ENCODE measurements around the gene GGPS1.
"Not testable (repeated sequence)": the region's sequence is repeated elsewhere in the genome, so short reads cannot be mapped to it uniquely, and the experiment has no call there.

GGPS1 gene

DNA sequence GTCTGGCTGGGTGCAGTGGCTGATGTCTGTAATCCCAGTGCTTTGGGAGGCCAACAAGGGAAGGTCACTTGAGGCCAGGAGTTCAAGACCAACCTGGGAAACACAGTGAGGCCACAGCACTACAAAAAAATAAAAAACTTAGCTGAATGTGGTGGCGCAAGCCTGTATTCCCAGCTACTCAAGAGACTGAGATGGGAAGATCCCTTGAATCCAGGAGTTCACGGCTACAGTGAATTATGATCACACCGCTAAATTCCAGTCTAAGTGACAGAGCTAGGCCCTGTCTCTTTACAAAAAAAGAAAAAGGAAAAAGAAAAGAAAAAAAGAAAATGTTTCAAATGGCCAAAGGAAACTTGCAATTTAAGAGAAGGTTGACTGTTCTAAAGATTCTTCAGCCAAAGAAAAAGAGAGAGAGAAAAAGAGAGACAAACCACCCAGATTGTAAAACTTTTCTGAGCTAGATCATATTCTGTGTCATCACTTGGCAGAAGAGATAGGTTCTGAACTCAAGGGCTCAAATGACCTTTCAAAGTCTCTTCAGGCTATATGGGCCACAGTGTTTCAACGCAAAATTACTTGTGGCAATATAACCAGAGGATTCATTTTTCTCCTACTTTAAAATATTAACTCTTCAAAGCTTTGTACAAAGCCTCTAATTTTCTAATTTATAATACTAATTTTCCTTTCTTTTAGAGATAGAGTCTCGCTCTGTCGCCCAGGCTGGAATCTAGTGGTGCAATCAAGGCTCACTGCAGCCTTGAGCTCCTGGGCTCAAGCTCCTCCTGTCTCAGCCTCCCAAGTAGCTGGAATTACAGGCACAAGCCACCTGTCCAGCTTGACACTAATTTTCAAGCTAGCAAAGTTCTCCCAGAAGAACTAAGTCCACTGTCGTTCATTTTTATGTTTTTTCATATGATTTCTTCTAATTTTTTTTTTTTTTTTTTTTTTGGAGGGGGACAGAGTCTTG lies 20.9 kb upstream of the GGPS1 start:
- no peak for DNase-seq

DNA sequence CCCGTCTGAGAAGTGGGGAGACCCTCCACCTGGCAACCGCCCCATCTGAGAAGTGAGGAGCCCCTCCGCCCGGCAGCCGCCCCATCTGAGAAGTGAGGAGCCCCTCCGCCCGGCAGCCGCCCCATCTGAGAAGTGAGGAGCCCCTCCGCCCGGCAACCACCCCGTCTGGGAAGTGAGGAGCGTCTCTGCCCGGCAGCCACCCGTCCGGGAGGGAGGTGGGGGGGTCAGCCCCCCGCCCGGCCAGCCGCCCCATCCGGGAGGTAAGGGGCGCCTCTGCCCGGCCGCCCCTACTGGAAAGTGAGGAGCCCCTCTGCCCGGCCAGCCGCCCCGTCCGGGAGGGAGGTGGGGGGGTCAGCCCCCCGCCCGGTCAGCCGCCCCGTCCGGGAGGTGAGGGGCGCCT lies 19.2 kb upstream of the GGPS1 start:
- DNase-seq, result not testable (repeated sequence)

DNA sequence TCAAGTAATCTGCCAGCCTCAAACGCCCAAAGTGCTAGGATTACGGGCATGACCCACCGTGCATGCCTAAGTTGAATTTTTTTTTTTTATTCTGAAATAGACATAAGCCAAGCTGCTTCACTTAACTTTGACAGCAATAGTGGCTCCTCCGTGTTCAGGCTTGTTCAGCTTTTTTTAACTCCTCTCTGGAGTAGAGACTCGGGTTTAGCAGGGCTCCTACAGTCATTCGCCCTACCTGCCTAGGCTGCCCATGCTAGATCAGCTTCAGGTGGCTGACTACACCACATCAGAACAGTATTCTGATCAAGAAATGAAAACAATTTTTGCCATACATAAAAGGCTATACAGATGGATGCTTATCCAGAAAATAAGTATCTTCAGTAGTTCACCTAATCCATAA lies 15.1 kb upstream of the GGPS1 start:
- DNase-seq, result no peak

DNA sequence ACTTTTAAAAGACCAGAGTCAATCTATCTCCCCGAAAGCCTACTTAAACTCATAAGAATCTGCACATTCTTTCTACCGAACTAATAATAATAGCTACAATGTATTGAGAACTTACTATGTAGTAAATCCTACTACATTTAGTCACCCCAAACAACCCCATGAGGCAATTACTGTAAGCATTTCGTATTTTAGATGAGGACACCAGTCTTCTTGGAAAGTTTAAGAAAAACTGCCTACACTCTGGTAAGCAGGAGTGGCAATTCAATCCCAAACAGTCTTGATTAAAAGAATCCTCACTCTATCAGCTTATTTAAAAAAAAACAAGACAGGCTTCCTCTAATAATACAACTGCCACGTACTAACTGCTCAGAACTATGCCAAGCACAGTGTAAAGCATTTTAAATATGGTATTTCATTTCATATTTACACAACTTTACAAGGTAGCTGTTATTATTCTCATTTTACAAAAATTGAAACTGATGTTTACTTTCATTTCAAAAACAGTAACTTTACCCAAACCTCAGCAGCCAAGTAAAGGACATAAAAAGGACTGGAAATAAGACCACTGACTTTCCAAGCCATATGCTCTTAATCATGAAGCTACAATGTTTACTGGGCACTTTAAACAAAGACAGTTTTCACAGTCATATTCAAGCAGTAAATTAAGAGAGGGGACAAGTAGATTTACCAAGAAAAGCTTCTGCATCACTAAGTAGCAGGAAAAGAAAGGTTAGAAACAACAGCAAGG lies 14.3 kb upstream of the GGPS1 start:
- no peak for DNase-seq

DNA sequence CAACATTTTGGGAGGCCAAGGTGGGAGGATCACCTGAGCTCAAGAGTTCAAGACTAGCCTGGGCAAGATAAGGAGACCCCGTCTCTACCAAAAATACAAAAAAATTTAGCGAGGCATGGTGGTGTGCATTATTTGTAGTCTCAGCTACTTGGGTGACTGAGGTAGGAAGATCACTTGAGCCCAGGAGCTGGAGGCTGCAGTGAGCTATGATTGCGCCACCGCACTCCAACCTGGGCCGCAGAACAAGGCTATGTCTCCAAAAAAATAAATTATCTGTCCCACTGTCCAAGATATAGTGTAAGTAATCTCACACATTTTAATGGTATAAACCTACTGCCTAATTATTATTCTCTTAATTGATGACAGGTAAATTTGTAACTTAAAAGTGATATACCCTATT lies 13.2 kb upstream of the GGPS1 start:
- no peak for DNase-seq

DNA sequence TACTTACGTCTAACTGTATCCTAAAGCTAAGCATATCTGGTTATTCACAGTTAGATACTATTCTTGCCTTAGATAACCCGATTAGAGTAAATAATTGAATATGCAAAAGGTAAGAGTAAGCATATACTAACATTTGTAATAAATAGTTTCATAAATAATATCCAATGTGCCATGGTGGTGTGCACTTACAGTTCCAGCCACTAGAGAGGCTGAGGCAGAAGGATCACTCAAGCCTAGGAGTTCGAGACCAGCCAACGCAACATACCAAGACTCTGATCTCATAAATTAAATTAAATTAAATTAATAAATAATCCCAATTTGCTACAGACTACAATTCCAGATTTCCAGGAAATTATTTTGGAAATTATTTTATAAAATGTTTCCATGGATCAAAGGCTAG lies 12.6 kb upstream of the GGPS1 start:
- DNase-seq, result no peak

DNA sequence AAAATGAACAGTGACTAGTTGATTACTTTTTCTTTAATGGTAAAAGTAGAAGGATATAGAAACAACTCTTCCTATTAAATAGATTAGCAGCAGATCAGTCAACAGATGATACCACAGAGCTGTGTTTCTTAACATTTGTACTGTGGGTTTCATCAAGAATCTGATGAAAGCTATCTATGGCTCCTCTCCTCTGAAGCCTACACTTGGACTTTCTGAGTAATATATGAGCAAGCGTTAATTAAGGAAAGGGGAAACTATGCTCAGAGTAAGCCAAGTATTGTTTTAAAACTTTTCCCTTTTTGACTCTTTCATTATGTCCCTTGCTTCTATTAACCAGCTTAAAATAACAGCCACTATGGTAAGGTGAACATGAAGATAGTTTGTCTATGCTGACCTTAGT lies 11.2 kb upstream of the GGPS1 start:
- DNase-seq, result no peak

DNA sequence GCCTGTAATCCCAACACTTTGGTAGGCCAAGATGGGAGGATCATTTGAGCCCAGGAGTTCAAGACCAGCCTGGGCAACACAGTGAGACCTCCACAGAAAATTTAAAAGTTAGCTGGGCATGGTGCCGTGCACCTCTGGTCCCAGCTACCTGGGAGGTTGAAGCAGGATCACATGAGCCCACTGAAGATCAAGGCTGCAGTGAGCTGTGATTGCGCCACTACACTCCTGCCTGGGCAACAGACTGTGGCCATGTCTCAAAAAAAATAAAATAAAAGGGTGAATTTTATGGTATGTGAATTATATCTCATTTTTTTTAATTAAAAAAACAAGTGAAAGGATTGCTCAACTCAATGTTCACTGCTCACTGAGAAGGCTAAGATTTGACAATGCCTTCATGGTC lies 9.1 kb upstream of the GGPS1 start:
- no peak for DNase-seq

DNA sequence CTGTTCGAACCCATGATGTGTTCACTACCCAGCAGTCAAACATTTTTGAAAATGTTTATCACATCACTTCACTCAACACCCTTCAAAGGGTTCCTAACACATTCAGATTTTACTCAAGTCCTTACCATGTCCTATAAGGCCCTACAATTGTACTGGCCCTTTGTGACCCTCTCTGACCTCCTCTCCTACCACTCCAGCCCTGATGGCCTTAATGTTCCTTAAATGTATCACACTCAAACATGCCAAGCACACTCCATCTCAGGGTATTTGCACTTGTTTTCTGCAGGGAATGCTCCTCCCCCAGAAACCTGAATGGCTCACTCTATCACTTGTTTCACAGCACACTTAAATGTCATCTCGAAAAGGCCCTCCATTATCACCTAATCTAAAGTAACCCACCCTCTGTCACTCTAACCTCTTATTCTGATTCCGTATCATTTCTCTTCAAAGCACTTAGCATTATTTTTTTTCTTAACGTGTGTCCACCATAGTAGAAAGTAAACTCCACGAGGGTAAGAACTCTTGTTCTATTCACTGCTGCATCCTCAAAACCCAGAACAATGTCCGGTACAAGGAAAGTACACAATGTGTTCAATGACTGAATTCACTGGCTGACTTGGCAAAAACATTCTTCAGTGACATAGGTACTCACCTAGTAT lies 7.7 kb upstream of the GGPS1 start:
- DNase-seq, result no peak

DNA sequence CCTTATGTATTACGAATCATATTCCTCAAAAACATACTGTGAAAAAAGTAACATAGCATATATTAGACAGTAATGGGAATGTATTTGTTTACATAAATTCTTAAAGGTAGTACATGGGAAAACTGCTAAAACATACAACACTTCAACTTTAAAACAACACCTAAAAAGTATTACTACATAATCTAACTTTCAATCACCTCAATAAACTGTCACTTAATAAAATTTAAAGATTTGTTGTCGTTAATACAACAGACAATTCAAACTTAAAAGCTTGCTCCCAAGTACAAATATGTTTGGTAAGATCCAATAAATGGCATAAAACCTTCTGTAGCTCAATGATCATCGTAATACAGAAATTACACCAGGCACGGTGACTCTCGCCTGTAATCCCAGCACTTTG lies 4.1 kb upstream of the GGPS1 start:
- no peak for DNase-seq

DNA sequence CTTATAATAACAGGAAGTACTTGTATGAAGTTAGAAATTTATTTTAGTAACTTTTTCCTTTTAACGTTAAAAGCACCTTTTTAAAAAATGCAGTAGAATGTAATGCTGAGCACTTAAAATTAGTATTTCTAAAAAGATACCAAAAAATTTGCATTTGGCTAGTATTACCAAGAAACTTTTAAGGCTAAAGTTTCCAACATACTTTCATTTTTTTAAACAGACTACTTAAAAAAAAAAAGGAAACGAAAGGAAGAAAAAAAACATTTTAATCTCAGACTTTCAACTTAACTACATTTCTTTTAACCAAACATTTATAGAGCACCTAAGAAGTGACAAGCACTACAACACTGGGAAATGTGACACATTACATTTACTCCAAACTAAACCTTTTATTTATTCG lies 3.2 kb upstream of the GGPS1 start:
- DNase-seq, result no peak

DNA sequence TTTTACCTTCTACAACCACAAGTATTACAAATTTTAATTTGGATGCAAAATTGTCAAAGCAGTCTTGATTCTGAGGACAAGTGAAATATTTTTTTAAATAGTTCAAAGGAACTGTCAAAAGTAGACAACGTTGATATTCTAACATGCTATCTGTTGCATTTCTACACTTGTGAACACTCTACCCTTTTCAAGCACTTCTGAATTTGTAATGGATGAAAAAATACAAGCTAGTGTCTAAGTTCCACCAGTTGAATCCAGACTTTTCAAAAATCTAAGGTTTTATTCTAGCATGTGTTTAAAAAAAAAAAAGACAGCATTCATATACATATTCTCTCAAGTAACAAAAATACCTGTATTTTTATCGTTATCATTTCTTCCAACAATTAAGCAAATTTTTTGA lies 2.5 kb upstream of the GGPS1 start:
- DNase-seq, result no peak

DNA sequence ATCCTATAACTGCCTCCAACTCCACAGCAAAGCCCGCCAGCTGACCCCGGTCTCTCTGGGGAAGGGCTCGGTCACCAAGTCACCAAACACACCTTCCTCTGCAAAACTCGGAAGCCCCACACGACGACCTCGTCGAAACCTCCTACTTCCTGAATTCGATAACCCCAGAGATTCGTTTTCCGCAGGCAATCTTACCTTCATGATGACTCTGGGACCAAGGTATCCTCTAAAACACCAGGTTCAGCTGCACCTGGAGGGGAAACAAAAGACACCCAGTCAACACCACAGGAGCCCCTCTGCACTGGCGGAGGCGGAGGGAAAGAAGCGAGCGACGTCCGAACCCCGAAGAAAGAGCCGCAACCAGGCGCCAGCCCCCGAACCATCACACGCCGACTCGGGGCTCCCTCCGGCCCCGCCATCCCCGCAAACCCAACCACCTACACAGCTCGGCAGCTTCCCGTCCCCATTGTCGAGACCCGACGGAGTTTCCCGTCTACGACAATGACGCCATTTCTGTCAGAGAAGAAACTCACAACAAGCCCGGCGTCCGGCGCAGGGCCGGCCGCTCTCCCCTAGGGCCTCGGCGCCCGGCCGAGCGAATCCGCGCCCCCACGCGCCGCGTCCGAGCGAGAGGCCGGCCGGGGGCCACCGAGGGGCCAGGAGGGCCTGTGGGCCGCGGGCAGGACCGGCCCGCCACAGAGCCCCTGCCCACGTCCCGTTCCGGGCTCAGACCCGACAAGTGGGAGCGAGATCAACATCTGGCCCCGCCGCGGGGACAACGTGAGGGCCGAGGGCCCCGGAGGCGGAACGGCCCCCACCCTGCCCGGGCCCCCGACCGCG lies 1.4 kb upstream of the GGPS1 start:
- no peak for DNase-seq

DNA sequence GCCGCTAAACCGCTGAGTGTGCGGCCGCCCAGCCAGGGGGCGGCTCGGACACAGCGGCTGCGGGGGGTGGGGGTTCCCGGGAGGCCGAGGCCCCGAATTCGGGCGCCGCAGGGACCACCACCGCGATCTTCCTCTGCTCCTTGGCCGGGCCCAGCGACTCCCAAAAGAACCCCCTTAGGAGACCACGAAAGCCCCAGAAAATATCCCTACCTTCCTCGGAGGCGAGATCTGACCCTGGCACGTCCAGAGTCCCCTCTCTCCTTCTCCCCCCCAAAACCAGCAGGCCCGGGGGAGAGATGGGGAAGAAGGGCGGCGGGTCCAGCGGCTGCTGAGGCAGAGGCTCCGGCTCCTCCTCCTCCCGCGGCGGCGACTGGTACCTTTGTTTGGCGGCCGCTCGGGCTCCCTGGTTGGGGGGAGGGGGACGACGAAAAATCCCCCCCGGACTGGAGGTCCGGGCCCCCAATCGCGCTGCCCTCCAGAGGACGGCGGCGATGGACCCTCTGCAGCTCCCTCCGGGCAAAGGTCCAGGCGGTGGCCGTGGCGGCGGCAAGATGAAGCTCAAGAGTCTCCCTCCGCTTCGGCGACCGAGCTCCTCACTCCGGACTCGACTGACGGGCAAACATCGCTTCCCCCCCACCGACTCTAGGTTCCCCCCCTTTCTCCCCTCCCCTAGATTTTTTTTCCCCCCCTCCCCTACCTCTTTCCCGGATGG lies 655 bp upstream of the GGPS1 start, which contains the start of gene ARID4B:
Gene ARID4B (minus strand): TSS at position 621 of the 712 bp plus-strand sequence. CDS start 1,260 bp downstream, outside the sequence.
- DNase-seq, result peak; percentile 80

DNA sequence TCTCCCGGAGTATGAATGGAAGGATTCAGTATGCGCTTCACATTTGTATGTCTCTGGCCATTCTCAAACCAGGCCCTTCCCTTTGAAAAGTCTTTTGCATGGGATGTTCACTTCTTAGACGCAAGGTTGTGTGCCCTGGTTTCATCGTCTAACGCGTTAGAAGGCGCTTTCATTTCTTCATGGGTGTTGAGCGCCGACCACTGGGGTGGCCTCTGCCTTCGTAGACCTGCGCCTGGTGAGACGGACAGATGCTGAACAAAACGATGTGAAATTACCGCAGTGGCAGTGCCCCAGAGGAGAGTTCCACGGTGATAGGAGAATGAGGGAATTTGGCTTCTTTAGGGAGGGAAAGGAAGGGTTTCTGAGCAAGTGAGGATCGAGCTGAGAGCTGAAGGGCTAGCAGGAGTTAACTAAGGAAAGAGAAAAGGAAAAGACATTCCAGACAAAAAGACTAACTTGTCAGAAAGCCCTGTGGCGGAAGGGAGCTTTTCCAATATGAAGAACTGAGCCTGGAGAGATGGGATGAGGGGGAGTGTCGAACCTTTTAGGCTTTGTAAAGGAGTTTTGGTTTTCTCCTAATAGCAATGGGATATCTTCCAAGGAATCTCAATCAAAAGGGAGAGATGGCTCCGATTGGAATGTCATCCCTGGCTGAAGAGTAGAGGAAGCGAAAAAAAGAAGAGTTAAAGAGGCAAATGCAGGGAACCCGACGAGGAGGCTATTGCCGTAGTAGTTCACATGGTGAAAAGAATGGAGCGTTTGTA lies 951 bp downstream of the GGPS1 start:
- DNase-seq, result no peak

DNA sequence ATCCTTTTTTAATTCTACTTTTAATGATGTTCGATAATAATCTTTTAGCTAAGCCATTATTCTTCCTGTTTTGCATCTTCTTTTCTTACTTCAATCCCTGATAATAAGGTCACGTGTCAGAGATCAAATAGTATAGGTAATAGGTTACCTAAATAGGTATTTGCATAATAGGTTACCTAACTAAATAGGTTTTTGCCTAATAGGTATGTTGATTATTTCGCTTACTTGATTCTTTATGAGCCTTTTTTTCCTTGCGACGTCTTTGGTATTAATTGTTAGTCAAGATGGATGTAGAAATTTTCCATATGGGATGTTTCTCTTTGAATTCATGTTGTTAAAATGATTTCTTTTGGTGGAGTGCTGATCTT lies 2.5 kb downstream of the GGPS1 start:
- no peak for DNase-seq

DNA sequence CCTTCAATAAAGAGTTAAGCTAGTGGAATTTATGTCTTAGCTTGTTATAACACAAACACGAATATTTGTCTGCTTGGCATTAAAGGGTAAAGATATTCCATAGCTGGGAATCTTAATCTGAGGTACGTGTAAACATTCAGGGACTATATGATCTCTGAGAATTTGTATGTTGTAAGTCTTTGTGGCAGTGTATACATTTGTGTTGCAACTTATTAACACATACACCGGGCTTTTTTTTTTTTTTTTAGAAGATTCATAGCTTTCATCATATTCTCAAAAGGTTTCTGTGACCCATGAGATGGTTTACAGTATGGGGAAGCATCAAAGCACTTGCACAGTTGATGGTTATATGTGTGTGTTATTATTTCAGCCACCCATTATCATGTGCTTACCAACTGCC lies 3.0 kb downstream of the GGPS1 start:
- DNase-seq, result no peak

DNA sequence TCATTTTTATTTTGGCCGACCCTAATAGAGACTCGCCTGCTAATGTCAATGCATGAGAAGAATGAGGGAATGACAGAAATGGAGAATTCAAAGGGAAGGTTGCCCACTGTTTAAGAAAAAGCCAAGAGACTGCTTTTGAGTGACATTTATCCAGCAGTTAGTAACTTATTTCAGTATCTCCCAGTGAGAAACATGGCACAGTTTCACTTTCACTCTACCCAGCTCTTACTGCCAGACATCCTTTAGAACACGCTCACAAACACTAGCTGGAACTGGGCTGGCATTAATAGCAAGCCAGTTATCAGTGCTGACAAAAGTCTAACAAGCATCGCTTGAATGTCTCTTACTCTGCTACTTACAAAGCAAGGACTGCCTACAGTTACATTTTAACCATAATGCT lies 8.5 kb downstream of the GGPS1 start:
- DNase-seq, result no peak

DNA sequence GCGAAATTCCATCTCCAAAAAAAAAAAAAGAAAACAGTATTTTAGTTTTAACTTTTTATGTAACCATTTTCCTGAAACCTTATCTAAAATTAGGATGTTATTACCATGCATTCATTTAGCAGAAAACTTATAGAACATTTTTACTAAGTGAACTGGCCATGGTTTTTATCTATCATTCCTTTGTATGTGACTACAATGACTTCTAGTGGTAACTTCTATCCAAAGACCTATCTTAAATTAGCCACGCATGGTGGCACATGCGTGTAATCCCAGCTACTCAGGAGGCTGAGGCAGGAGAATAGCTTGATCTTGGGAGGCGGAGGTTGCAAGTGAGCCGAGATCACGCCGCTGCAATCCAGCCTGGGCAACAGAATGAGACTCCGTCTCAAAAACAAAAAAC lies 11.4 kb downstream of the GGPS1 start:
- DNase-seq, result no peak

DNA sequence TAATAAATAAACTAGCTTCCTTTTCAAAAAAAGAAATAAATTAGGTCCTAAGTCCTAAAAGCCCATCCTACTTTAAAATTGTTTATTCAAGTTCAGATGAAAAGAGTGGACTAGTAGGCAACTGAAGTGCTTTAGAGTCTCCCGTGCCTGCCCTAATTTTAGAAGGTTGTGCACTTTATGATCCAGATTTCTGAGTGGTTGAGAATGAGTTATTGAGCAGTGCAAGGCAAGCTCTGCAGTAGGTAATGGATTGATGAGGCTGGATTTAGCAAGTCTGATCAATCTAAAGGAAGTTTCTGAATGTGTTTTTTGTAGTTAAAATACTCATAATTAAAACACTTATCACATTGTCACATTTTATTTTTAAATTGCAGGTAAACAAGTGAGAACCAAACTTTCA lies 13.0 kb downstream of the GGPS1 start:
- DNase-seq, result no peak

DNA sequence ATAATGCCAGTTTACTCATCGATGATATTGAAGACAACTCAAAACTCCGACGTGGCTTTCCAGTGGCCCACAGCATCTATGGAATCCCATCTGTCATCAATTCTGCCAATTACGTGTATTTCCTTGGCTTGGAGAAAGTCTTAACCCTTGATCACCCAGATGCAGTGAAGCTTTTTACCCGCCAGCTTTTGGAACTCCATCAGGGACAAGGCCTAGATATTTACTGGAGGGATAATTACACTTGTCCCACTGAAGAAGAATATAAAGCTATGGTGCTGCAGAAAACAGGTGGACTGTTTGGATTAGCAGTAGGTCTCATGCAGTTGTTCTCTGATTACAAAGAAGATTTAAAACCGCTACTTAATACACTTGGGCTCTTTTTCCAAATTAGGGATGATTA lies 13.7 kb downstream of the GGPS1 start:
- no peak for DNase-seq
